Liver (tissue), 3 donors: ENCODE data around the gene BRWD1.

Experiments used
- CTCF ChIP-seq: fragments of 150-350 bp; IDR thresholded peaks from 2 replicates; pipeline ENCODE4 v1.5.1; 2017; ENCODE audit warnings: improper control_type of control experiment, low read depth, low read length; ENCODE audit not compliant: missing input control
- EGR1 ChIP-seq, 2 donors: IDR thresholded peaks; 2 replicates each; pipeline ENCODE4 v1.6.1; 2016 to 2018; ENCODE audit warnings: antibody characterized with exemption in 2 of 2, low read depth in 2 of 2
- JUND ChIP-seq, 2 donors: IDR thresholded peaks; 2 replicates each; pipeline ENCODE4 v1.6.1; 2016; ENCODE audit warnings: antibody characterized with exemption in 2 of 2
- RAD21 ChIP-seq, 2 donors: IDR thresholded peaks; 2 replicates each; pipeline ENCODE4 v1.6.1; 2016; ENCODE audit warnings: antibody characterized with exemption in 2 of 2, mild to moderate bottlenecking in 2 of 2
- TAF1 ChIP-seq: conservative IDR thresholded peaks from 2 replicates; pipeline ENCODE4 v1.6.1; 2016; ENCODE audit warnings: antibody characterized with exemption, mild to moderate bottlenecking
- TF ChIP-seq, protein P1 (sequence below): IDR thresholded peaks from 2 replicates; pipeline ENCODE4 v1.6.1; 2016; ENCODE audit warnings: antibody characterized with exemption, mild to moderate bottlenecking
- donor health status: healthy.
- donor health status: healthy.

- no peak for TF ChIP-seq CTCF
- TF ChIP-seq, protein P1, sequence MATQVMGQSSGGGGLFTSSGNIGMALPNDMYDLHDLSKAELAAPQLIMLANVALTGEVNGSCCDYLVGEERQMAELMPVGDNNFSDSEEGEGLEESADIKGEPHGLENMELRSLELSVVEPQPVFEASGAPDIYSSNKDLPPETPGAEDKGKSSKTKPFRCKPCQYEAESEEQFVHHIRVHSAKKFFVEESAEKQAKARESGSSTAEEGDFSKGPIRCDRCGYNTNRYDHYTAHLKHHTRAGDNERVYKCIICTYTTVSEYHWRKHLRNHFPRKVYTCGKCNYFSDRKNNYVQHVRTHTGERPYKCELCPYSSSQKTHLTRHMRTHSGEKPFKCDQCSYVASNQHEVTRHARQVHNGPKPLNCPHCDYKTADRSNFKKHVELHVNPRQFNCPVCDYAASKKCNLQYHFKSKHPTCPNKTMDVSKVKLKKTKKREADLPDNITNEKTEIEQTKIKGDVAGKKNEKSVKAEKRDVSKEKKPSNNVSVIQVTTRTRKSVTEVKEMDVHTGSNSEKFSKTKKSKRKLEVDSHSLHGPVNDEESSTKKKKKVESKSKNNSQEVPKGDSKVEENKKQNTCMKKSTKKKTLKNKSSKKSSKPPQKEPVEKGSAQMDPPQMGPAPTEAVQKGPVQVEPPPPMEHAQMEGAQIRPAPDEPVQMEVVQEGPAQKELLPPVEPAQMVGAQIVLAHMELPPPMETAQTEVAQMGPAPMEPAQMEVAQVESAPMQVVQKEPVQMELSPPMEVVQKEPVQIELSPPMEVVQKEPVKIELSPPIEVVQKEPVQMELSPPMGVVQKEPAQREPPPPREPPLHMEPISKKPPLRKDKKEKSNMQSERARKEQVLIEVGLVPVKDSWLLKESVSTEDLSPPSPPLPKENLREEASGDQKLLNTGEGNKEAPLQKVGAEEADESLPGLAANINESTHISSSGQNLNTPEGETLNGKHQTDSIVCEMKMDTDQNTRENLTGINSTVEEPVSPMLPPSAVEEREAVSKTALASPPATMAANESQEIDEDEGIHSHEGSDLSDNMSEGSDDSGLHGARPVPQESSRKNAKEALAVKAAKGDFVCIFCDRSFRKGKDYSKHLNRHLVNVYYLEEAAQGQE: no peak
- no peak for TF ChIP-seq RAD21 (IDR thresholded peaks at IDR 0.05)
- no peak for TF ChIP-seq EGR1 (IDR thresholded peaks at IDR 0.05; ENCODE audit: low read depth in 2 of 2)
- no peak for TF ChIP-seq TAF1
- TF ChIP-seq JUND (IDR thresholded peaks at IDR 0.05): no peak
Observed at GRCh38 chr21:39196838-39197237, 116.6 kb downstream of the BRWD1 start.
